Measurements from ENCODE around the gene PSMD1.

GRCh38 chr2:231032575-231033140 is 24.0 kb upstream of the PSMD1 start:
- TF ChIP-seq CTCF (conservative IDR thresholded peaks at IDR 0.05; ENCODE audit: low read depth, low read length) (no peak), EZH2 (IDR thresholded peaks at IDR 0.05; ENCODE audit: borderline replicate concordance, low read depth, low read length, poor library complexity, severe bottlenecking) (no peak)
